A673 (cell line): ENCODE results near the gene SINHCAF.

ENCODE experiments used
- EZH2 ChIP-seq: fragments of 200-600 bp; sonication (generic); IDR thresholded peaks from 2 replicates; pipeline ENCODE4 v1.6.1; 2017; ENCODE audit warnings: borderline replicate concordance, low read depth, mild to moderate bottlenecking, mixed read lengths, antibody characterized with exemption, low read length; ENCODE audit not compliant: poor library complexity, severe bottlenecking
- TF ChIP-seq, protein P1 (sequence below): fragments of 300-800, 200-600 bp; sonication (generic); conservative IDR thresholded peaks from 2 replicates; pipeline ENCODE4 v1.5.1; 2017; ENCODE audit warnings: low read depth, mild to moderate bottlenecking, antibody characterized with exemption, low read length, moderate library complexity, mixed read lengths

- TF ChIP-seq EZH2, result no peak
- TF ChIP-seq, protein P1, sequence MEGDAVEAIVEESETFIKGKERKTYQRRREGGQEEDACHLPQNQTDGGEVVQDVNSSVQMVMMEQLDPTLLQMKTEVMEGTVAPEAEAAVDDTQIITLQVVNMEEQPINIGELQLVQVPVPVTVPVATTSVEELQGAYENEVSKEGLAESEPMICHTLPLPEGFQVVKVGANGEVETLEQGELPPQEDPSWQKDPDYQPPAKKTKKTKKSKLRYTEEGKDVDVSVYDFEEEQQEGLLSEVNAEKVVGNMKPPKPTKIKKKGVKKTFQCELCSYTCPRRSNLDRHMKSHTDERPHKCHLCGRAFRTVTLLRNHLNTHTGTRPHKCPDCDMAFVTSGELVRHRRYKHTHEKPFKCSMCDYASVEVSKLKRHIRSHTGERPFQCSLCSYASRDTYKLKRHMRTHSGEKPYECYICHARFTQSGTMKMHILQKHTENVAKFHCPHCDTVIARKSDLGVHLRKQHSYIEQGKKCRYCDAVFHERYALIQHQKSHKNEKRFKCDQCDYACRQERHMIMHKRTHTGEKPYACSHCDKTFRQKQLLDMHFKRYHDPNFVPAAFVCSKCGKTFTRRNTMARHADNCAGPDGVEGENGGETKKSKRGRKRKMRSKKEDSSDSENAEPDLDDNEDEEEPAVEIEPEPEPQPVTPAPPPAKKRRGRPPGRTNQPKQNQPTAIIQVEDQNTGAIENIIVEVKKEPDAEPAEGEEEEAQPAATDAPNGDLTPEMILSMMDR, result no peak
Measured at GRCh38 chr12:31337952-31338351, 12.0 kb upstream of the SINHCAF start.
